Lung (tissue), 12 donors: Measurements from ENCODE around the gene CRAMP1. TPM values are rescaled to one million over a fixed set of nuclear protein-coding genes. Genes with fewer than 3 reads are reported as not detected.

ENCODE experiments used
- ATAC-seq: fragments of 200-7000 bp; cut with Tn5 transposase; one replicate; pipeline ENCODE4 v1.9.1; 2020; ENCODE audit warnings: moderate number of reproducible peaks; ENCODE audit not compliant: insufficient read depth, low FRiP score
- DNase-seq, 3 donors: peaks; one replicate each; pipeline ENCODE4 v3.0.0-alpha.2; 2013 to 2017
- H3K27ac ChIP-seq, 2 donors: one replicate each; pipeline ENCODE4 v1.5.1; 2013; ENCODE audit warnings: mild to moderate bottlenecking in 2 of 2, moderate library complexity in 2 of 2, control low read depth in 1 of 2, inconsistent platforms in 1 of 2, low read depth in 1 of 2, low read length in 1 of 2
- H3K27me3 ChIP-seq, 3 donors: one replicate each; pipeline ENCODE4 v1.5.1; 2013; ENCODE audit warnings: low read length in 2 of 3; ENCODE audit not compliant: control insufficient read depth in 3 of 3, insufficient read depth in 3 of 3
- H3K36me3 ChIP-seq, 4 donors: one replicate each; pipeline ENCODE4 v1.5.1; 2013; ENCODE audit warnings: low read length in 4 of 4, mild to moderate bottlenecking in 1 of 4, moderate library complexity in 1 of 4; ENCODE audit not compliant: control insufficient read depth in 4 of 4, insufficient read depth in 4 of 4
- H3K4me1 ChIP-seq, 5 donors: one replicate each; pipeline ENCODE4 v1.5.1; 2013; ENCODE audit warnings: low read length in 5 of 5, mild to moderate bottlenecking in 2 of 5, moderate library complexity in 1 of 5; ENCODE audit not compliant: control insufficient read depth in 5 of 5, insufficient read depth in 5 of 5
- H3K4me3 ChIP-seq: one replicate; pipeline ENCODE4 v1.5.1; 2013; ENCODE audit warnings: mild to moderate bottlenecking, control low read depth, moderate library complexity
- H3K9ac ChIP-seq, 2 donors: one replicate each; pipeline ENCODE4 v1.5.1; 2013; ENCODE audit warnings: low read length in 2 of 2, control low read depth in 1 of 2; ENCODE audit not compliant: insufficient read depth in 1 of 2
- H3K9me3 ChIP-seq, 4 donors: one replicate each; pipeline ENCODE4 v1.5.1; 2013; ENCODE audit warnings: low read length in 3 of 4, mild to moderate bottlenecking in 1 of 4, moderate library complexity in 1 of 4; ENCODE audit not compliant: control insufficient read depth in 4 of 4, insufficient read depth in 3 of 4
- CTCF ChIP-seq: IDR thresholded peaks from 2 replicates; pipeline ENCODE4 v1.5.1; 2012; ENCODE audit warnings: mild to moderate bottlenecking; ENCODE audit errors: control extremely low read depth, extremely low read depth
- WGBS, 2 donors: extraction: QIAGEN DNeasy Blood & Tissue Kit; methylation state at CpG; one replicate each; pipeline ENCODE4 v1.1.7; 2013; 5-methylcytosine and 5-hydroxymethylcytosine counted together
- polyA plus RNA-seq, 2 donors: library from polyadenylated mRNA; stranded (reverse); fragments of 200-250 nt; gene quantifications; one replicate each; pipeline ENCODE4 v1.2.1, GENCODE V29; 2013
- total RNA-seq, 2 donors: library from RNA; depleted of rRNA in 1 of 2; stranded (reverse); fragments of >200 nt in 1 of 2; gene quantifications; one replicate each; pipeline ENCODE4 v1.2.1, GENCODE V29; 2014 to 2021
- donor health status: control.
- donor health status: control.
- donor health status: Bipolar disorder and iron deficiency.
- donor health status: healthy.
- donor health status: DM: yes; HTN: yes; CAD: no.

CRAMP1 gene
- total and polyA plus RNA-seq, 4 donors: 6.6 to 20.4 (median 12.5) TPM

- 94 to 95% methylated on average over 17 of the region's 17 CpGs for WGBS, 2 donors
- ATAC-seq (no peak), DNase-seq (no peak)
- H3K4me1 ChIP-seq: peaks cover 3 to 16% (median 5%) of the 10 kb centered on the region in 5 donors
- H3K9ac ChIP-seq: no peak overlapping the region
- no peaks in the 10 kb centered on the region for H3K9me3 ChIP-seq
- TF ChIP-seq CTCF: no peak
- H3K27me3 ChIP-seq: no peaks in the 10 kb centered on the region
- H3K27ac ChIP-seq: no peak overlapping the region
- no peak overlapping the region for H3K4me3 ChIP-seq
- peaks cover 0 to 7% (median 4%) of the 10 kb centered on the region in 4 donors for H3K36me3 ChIP-seq
Measured at GRCh38 chr16:1710811-1711507, 98.8 kb downstream of the CRAMP1 start.

GRCh38 chr16:1712791-1713261, 100.7 kb downstream of the CRAMP1 start:
- Histone ChIP-seq H3K9ac (no peak overlapping the region), H3K36me3 (peaks cover 0 to 7% (median 2%) of the 10 kb centered on the region in 4 donors), H3K9me3 (no peaks in the 10 kb centered on the region), H3K27me3 (no peaks in the 10 kb centered on the region), H3K4me3 (no peak overlapping the region), H3K4me1 (peaks cover 0 to 8% (median 5%) of the 10 kb centered on the region in 5 donors), H3K27ac (peak overlapping the region in 1 of 2 donors; percentile 9)
- ATAC-seq (no peak), DNase-seq (peak in 1 of 3 donors; percentile 15)
- no peak for TF ChIP-seq CTCF
- 45 to 58% methylated on average over 13 to 14 of the region's 14 CpGs for WGBS, 2 donors

- DNase-seq (no peak), ATAC-seq (no peak)
- Histone ChIP-seq H3K9ac (no peak overlapping the region), H3K4me3 (no peak overlapping the region), H3K36me3 (peaks cover 0 to 7% (median 2%) of the 10 kb centered on the region in 4 donors), H3K27ac (no peak overlapping the region), H3K9me3 (no peaks in the 10 kb centered on the region), H3K27me3 (no peaks in the 10 kb centered on the region), H3K4me1 (peaks cover 0 to 5% (median 0%) of the 10 kb centered on the region in 5 donors)
- no peak for TF ChIP-seq CTCF
- WGBS, 2 donors: 69 to 70% methylated on average over 7 of the region's 7 CpGs
Measured at GRCh38 chr16:1713331-1713730, 101.2 kb downstream of the CRAMP1 start.
